GM19324 (cell line): ENCODE measurements around the gene FAM168A.

Experiments used
- ATAC-seq: cut with Tn5 transposase; IDR thresholded peaks from one replicate; pipeline ENCODE4 v1.9.1; 2021; ENCODE audit warnings: mild to moderate bottlenecking, moderate library complexity; ENCODE audit not compliant: unreplicated experiment, low FRiP score

The FAM168A gene

GRCh38 chr11:73359930-73360742 lies 237.8 kb downstream of the FAM168A start:
- ATAC-seq: no peak

- ATAC-seq: no peak
Observed at GRCh38 chr11:73359341-73359740, 238.6 kb downstream of the FAM168A start.

- no peak for ATAC-seq
Observed at GRCh38 chr11:73358071-73358470, 239.8 kb downstream of the FAM168A start.

GRCh38 chr11:73356979-73357860 lies 240.7 kb downstream of the FAM168A start:
- ATAC-seq: no peak

GRCh38 chr11:73355109-73355508 lies 242.8 kb downstream of the FAM168A start:
- ATAC-seq: no peak

GRCh38 chr11:73353422-73353821 lies 244.5 kb downstream of the FAM168A start:
- ATAC-seq: no peak

- ATAC-seq: no peak
Observed at GRCh38 chr11:73350908-73351636, 246.8 kb downstream of the FAM168A start.
